DOHH2 (cell line): ENCODE data around the gene POLRMT.

Experiments
- EZH2phosphoT487 ChIP-seq: fragments of 200-600 bp; sonication (generic); IDR thresholded peaks from 2 replicates; pipeline ENCODE4 v1.6.1; 2017; ENCODE audit warnings: borderline replicate concordance, mild to moderate bottlenecking, antibody characterized with exemption, low read length, moderate library complexity, mixed read lengths
- TF ChIP-seq, protein P1 (sequence below): fragments of 200-600 bp; sonication (generic); IDR thresholded peaks from one replicate; pipeline ENCODE4 v1.5.1; 2014; ENCODE audit warnings: antibody characterized with exemption, mild to moderate bottlenecking, low read depth, low read length; ENCODE audit not compliant: poor library complexity, severe bottlenecking

DNA sequence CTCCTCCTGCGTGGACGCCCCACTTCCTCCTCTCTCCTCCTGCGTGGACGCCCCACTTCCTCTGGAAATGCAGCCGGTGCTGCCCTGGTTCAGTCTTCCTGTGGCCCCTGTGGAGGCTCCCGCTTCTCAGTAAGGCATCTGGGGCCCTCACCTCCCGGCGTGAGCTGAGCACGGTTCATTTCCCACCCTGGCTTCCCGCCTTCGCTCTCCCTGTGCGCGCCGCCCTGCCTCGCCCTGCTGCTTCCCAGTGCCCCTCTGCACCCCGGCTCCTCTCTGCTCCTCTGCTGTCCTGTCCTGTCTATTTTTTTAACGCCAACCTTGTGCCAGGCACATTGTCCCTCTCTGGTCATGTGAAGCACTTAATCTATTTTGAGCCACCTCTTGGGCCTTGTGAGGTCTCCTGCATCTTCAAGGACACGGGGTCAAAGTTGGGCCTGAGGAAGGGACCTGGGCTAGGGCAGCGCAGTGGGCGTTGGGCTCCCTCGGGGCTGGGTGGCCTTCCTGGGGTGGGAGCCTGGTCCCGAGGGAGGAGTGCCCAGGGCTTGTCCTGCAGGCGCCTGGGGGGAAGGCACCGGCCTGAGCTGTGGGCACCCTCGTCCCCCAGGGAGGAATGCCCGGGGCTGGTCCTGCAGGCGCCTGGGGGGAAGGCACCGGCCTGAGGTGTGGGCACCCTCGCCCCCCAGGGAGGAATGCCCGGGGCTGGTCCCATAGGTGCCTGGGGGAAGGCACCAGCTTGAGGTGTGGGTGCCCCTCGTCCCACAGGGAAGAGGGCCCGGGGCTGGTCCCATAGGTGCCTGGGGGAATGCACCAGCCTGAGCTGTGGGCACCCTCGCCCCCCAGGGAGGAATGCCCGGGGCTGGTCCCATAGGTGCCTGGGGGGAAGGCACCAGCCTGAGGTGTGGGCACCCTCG is 30.7 kb downstream of the POLRMT start:
- TF ChIP-seq, protein P1, sequence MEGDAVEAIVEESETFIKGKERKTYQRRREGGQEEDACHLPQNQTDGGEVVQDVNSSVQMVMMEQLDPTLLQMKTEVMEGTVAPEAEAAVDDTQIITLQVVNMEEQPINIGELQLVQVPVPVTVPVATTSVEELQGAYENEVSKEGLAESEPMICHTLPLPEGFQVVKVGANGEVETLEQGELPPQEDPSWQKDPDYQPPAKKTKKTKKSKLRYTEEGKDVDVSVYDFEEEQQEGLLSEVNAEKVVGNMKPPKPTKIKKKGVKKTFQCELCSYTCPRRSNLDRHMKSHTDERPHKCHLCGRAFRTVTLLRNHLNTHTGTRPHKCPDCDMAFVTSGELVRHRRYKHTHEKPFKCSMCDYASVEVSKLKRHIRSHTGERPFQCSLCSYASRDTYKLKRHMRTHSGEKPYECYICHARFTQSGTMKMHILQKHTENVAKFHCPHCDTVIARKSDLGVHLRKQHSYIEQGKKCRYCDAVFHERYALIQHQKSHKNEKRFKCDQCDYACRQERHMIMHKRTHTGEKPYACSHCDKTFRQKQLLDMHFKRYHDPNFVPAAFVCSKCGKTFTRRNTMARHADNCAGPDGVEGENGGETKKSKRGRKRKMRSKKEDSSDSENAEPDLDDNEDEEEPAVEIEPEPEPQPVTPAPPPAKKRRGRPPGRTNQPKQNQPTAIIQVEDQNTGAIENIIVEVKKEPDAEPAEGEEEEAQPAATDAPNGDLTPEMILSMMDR = no peak
- TF ChIP-seq EZH2phosphoT487 = no peak
